Left ventricle myocardium superior (tissue), 1 donor: Measurements from ENCODE around the gene SLC16A1. TPM values are rescaled to one million over a fixed set of nuclear protein-coding genes. Genes with fewer than 3 reads are reported as not detected.

Experiments
- ATAC-seq: fragments of 200-7000 bp; cut with Tn5 transposase; one replicate; pipeline ENCODE4 v1.9.1; 2020; ENCODE audit warnings: mild to moderate bottlenecking, moderate library complexity
- DNase-seq: peaks from one replicate; pipeline ENCODE4 v3.0.0-alpha.2; 2020
- intact Hi-C: fragments of 100-400 bp; cut with micrococcal nuclease; formaldehyde crosslinking; loops from one replicate; pipeline ENCODE4 v1.11.0; 2022
- total RNA-seq: library from RNA; stranded (reverse); fragmentation: NEBNext Ultra II Directional; extraction: Animal tissue kit (Norgen Biotek cat#: 25700); gene quantifications from one replicate; pipeline ENCODE4 v1.2.1, GENCODE V29; 2021
- donor health status: DM: no; HTN: yes; CAD: no; lungs with severe emphysema.

The SLC16A1 gene
- total RNA-seq, 1 donor from 2014 or later: 123 TPM

- no peak for DNase-seq
- no peak for ATAC-seq
- intact Hi-C loops: no loop called here
Observed at GRCh38 chr1:112866151-112866550, 89.8 kb downstream of the SLC16A1 start.

GRCh38 chr1:112862753-112863426 is 93.1 kb downstream of the SLC16A1 start:
- intact Hi-C loops: no loop called here
- DNase-seq (no peak), ATAC-seq (no peak)

Other genes with a start within 250 kb of the SLC16A1 start
- gene RHOC, start 249.1 kb downstream of the SLC16A1 start, total RNA-seq: 96.0 TPM
- gene PPM1J, start 240.9 kb downstream of the SLC16A1 start, total RNA-seq: 7.2 TPM
- gene LRIG2, start 117.0 kb upstream of the SLC16A1 start, total RNA-seq: 7.7 TPM